Peyer's patch (tissue), 4 donors: Measurements from ENCODE around the gene PDLIM7.

Experiments used
- POLR2A ChIP-seq, 2 donors: fragments of 450-650 bp; IDR thresholded peaks; one replicate each; pipeline ENCODE4 v1.5.1; 2017; ENCODE audit warnings: antibody characterized with exemption in 2 of 2, mild to moderate bottlenecking in 2 of 2, moderate library complexity in 2 of 2
- TF ChIP-seq, protein P1 (sequence below), 6 experiments: fragments of 450-650 bp in 4 of 6; fragments of 200-600 bp in 2 of 6; sonication (generic) in 1 of 6; IDR thresholded peaks; one replicate each; pipeline ENCODE4 v1.5.1; 2017 to 2019; ENCODE audit warnings: antibody characterized with exemption in 6 of 6, mild to moderate bottlenecking in 3 of 6, moderate library complexity in 1 of 6

DNA sequence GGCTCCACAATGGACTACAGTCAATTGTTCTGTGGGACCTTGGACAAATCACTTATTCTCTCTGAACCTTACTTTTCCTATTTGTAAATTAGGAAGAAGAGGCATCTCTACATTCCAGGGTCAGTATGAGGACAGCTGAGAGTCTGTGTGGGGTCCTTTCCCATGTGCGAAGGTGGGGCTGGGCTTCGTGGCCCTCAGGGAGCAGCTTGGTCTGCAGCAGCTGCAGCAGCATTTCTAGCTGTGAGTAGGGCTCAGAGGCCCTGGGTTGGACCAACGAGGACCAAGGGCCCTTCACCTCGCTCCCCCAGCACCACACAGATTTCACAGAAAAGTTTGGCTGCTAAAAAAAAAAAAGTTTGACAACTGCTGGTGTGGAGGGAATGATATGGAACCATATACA, 28.8 kb upstream of the PDLIM7 start:
- TF ChIP-seq, protein P1, sequence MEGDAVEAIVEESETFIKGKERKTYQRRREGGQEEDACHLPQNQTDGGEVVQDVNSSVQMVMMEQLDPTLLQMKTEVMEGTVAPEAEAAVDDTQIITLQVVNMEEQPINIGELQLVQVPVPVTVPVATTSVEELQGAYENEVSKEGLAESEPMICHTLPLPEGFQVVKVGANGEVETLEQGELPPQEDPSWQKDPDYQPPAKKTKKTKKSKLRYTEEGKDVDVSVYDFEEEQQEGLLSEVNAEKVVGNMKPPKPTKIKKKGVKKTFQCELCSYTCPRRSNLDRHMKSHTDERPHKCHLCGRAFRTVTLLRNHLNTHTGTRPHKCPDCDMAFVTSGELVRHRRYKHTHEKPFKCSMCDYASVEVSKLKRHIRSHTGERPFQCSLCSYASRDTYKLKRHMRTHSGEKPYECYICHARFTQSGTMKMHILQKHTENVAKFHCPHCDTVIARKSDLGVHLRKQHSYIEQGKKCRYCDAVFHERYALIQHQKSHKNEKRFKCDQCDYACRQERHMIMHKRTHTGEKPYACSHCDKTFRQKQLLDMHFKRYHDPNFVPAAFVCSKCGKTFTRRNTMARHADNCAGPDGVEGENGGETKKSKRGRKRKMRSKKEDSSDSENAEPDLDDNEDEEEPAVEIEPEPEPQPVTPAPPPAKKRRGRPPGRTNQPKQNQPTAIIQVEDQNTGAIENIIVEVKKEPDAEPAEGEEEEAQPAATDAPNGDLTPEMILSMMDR (IDR thresholded peaks at IDR 0.05) = no peak
- TF ChIP-seq POLR2A (IDR thresholded peaks at IDR 0.05) = no peak
